ENCODE results near the gene C19orf47. TPM values are rescaled to one million over a fixed set of nuclear protein-coding genes. Genes with fewer than 3 reads are reported as not detected.

C19orf47 gene
- total RNA-seq, 1 donor from 2014 or later = 25.8 TPM

DNA sequence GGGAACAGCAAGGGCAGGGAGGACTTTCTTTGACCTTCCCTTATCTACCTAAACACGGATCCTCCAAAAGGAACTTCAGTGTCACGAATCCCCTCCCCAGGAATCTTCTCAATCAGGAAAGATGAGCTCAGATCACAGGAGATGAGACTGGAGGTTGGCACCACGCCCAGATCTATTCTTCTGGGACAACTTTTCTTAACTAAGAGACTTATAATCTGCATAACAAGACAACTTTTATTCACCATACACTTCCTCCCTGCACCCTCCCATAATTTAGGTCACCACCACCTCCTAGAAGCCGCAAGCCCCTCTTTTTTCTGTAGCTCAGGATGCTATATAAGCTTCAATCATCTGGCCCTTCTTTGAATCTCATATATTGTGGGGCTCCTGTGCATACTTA is 43.9 kb downstream of the C19orf47 start:
- peaks cover 3% of the 10 kb centered on the region for H3K4me1 Mint-ChIP-seq (ENCODE audit: low read depth, unreplicated experiment)
- H3K27ac Mint-ChIP-seq (ENCODE audit: unreplicated experiment) = no peak overlapping the region
- no peaks in the 10 kb centered on the region for H3K27me3 Mint-ChIP-seq (ENCODE audit: unreplicated experiment)
- TF ChIP-seq, protein P1, sequence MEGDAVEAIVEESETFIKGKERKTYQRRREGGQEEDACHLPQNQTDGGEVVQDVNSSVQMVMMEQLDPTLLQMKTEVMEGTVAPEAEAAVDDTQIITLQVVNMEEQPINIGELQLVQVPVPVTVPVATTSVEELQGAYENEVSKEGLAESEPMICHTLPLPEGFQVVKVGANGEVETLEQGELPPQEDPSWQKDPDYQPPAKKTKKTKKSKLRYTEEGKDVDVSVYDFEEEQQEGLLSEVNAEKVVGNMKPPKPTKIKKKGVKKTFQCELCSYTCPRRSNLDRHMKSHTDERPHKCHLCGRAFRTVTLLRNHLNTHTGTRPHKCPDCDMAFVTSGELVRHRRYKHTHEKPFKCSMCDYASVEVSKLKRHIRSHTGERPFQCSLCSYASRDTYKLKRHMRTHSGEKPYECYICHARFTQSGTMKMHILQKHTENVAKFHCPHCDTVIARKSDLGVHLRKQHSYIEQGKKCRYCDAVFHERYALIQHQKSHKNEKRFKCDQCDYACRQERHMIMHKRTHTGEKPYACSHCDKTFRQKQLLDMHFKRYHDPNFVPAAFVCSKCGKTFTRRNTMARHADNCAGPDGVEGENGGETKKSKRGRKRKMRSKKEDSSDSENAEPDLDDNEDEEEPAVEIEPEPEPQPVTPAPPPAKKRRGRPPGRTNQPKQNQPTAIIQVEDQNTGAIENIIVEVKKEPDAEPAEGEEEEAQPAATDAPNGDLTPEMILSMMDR (IDR thresholded peaks at IDR 0.05; ENCODE audit: partially characterized antibody, unreplicated experiment) = no peak
- no peaks in the 10 kb centered on the region for H3K36me3 Mint-ChIP-seq (ENCODE audit: unreplicated experiment)
- no peaks in the 10 kb centered on the region for H3K9me3 Mint-ChIP-seq (ENCODE audit: unreplicated experiment)
- DNase-seq = no peak
- H3K4me3 Mint-ChIP-seq (ENCODE audit: unreplicated experiment) = no peak overlapping the region

- Mint-ChIP-seq H3K4me1 (ENCODE audit: low read depth, unreplicated experiment) (peaks cover 3% of the 10 kb centered on the region), H3K4me3 (ENCODE audit: unreplicated experiment) (no peak overlapping the region), H3K27me3 (ENCODE audit: unreplicated experiment) (no peaks in the 10 kb centered on the region), H3K9me3 (ENCODE audit: unreplicated experiment) (no peaks in the 10 kb centered on the region), H3K36me3 (ENCODE audit: unreplicated experiment) (no peaks in the 10 kb centered on the region), H3K27ac (ENCODE audit: unreplicated experiment) (no peak overlapping the region)
- TF ChIP-seq, protein P1 (IDR thresholded peaks at IDR 0.05; ENCODE audit: partially characterized antibody, unreplicated experiment) = no peak
- DNase-seq = no peak
Observed at GRCh38 chr19:40303765-40304164, 44.4 kb downstream of the C19orf47 start.

GRCh38 chr19:40302224-40303011 is 45.8 kb downstream of the C19orf47 start:
- Mint-ChIP-seq H3K36me3 (ENCODE audit: unreplicated experiment) (no peaks in the 10 kb centered on the region), H3K9me3 (ENCODE audit: unreplicated experiment) (no peaks in the 10 kb centered on the region), H3K27me3 (ENCODE audit: unreplicated experiment) (no peaks in the 10 kb centered on the region), H3K27ac (ENCODE audit: unreplicated experiment) (no peak overlapping the region), H3K4me3 (ENCODE audit: unreplicated experiment) (no peak overlapping the region), H3K4me1 (ENCODE audit: low read depth, unreplicated experiment) (peaks cover 3% of the 10 kb centered on the region)
- no peak for DNase-seq
- TF ChIP-seq, protein P1 (IDR thresholded peaks at IDR 0.05; ENCODE audit: partially characterized antibody, unreplicated experiment) = no peak

GRCh38 chr19:40300668-40301067 is 47.5 kb downstream of the C19orf47 start:
- DNase-seq = no peak
- Mint-ChIP-seq H3K36me3 (ENCODE audit: unreplicated experiment) (no peaks in the 10 kb centered on the region), H3K9me3 (ENCODE audit: unreplicated experiment) (no peaks in the 10 kb centered on the region), H3K27ac (ENCODE audit: unreplicated experiment) (no peak overlapping the region), H3K4me3 (ENCODE audit: unreplicated experiment) (no peak overlapping the region), H3K27me3 (ENCODE audit: unreplicated experiment) (no peaks in the 10 kb centered on the region), H3K4me1 (ENCODE audit: low read depth, unreplicated experiment) (peaks cover 3% of the 10 kb centered on the region)
- TF ChIP-seq, protein P1 (IDR thresholded peaks at IDR 0.05; ENCODE audit: partially characterized antibody, unreplicated experiment) = no peak

DNA sequence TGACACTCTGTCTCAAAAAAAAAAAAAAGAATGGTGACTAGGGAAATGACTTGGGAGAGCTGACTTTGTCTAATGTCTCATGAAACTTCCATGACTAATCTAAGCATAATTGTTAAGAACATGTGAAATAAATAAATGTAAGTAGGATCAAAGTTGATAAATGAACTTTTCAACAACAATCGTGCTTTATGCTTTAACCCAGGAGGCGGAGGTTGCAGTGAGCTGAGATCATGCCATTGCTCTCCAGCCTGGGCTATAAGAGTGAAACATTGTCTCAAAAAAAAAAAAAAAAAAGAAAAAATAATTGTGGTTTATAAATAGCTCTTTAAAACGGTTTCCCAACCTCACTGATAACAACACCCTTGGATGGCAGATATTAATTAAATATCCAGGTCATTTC is 50.2 kb downstream of the C19orf47 start:
- Mint-ChIP-seq H3K4me3 (ENCODE audit: unreplicated experiment) (no peak overlapping the region), H3K36me3 (ENCODE audit: unreplicated experiment) (no peaks in the 10 kb centered on the region), H3K27ac (ENCODE audit: unreplicated experiment) (no peak overlapping the region), H3K9me3 (ENCODE audit: unreplicated experiment) (no peaks in the 10 kb centered on the region), H3K27me3 (ENCODE audit: unreplicated experiment) (no peaks in the 10 kb centered on the region), H3K4me1 (ENCODE audit: low read depth, unreplicated experiment) (no peaks in the 10 kb centered on the region)
- DNase-seq = no peak
- TF ChIP-seq, protein P1 (IDR thresholded peaks at IDR 0.05; ENCODE audit: partially characterized antibody, unreplicated experiment) = no peak
